ENCODE results near the gene MYOM3.

GRCh38 chr1:24126018-24126671 lies 14.2 kb upstream of the MYOM3 start:
- TF ChIP-seq CTCF (IDR thresholded peaks at IDR 0.05) (no peak), PBX3 (IDR thresholded peaks at IDR 0.05) (no peak), POLR2A (IDR thresholded peaks at IDR 0.05; ENCODE audit: low read length) (no peak), REST (IDR thresholded peaks at IDR 0.05) (no peak), MAX (IDR thresholded peaks at IDR 0.05) (no peak), RAD21 (conservative IDR thresholded peaks at IDR 0.05 in 1 of 2, IDR thresholded peaks at IDR 0.05 in 1 of 2) (no peak), EP300 (IDR thresholded peaks at IDR 0.05) (no peak), CEBPB (IDR thresholded peaks at IDR 0.05) (no peak), RCOR1 (IDR thresholded peaks at IDR 0.05; ENCODE audit: low read depth, low read length) (no peak), RFX5 (IDR thresholded peaks at IDR 0.05) (no peak), MAZ (IDR thresholded peaks at IDR 0.05; ENCODE audit: borderline replicate concordance, low read depth, low read length) (no peak), MYC (IDR thresholded peaks at IDR 0.05; ENCODE audit: borderline replicate concordance, low read length) (no peak), JUN (IDR thresholded peaks at IDR 0.05) (no peak)

All from A549 (cell line).